Epidermal melanocyte (primary cell): Measurements from ENCODE around the gene LHFPL6.

Experiments used
- DNase-seq: peaks from one replicate; pipeline ENCODE4 v3.0.0; 2011; ENCODE audit warnings: low spot score; ENCODE audit not compliant: insufficient read length

Gene LHFPL6

GRCh38 chr13:39312596-39312995 is 290.4 kb downstream of the LHFPL6 start:
- DNase-seq = no peak

- no peak for DNase-seq
These were observed 291.4 kb downstream of the LHFPL6 start for GRCh38 chr13:39311619-39312018.

GRCh38 chr13:39310961-39311360 is 292.0 kb downstream of the LHFPL6 start:
- no peak for DNase-seq

DNA sequence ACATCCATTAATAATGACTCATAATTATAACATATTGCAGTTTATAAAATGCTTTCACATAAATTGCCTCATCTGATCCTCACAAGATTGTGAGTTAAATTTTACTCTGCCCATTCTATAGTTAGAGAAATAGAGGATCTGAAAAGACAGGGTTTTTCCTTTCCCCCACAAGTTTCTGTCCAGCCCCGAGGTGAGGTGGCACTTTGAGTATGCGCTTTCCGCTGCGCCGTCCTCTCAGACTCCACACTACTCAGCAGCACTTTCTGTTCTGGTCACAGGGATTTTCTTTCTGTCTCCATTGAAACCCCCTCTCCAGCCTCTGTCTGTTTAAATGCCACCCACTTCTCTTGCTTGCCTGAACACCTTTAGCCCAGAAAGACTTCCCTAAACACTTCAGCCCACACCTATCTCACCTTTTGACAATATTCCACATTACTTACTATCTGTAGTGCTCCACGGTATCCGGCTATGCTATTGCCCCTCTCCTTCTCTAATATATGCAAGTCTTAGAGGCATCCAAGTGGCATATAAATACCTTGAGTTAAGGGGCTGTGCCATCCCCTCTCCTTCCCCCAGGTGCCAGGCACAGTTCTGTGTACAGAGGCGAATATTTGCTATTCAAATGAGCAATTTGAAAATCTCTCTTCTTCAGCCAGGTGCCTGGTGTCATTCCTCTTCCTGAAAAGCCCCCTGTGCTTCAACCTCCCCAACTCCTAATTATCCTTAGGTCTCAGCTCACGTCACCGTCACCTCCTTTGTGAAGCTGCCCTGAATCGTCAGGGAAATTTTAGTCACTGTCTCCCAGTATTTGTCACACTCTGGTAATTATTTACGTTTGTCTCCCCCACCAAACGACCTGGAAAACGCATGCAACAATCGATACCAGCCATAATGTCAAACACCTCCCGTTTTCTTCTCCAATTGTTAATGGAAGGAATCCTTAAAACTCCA is 296.1 kb downstream of the LHFPL6 start:
- no peak for DNase-seq

DNA sequence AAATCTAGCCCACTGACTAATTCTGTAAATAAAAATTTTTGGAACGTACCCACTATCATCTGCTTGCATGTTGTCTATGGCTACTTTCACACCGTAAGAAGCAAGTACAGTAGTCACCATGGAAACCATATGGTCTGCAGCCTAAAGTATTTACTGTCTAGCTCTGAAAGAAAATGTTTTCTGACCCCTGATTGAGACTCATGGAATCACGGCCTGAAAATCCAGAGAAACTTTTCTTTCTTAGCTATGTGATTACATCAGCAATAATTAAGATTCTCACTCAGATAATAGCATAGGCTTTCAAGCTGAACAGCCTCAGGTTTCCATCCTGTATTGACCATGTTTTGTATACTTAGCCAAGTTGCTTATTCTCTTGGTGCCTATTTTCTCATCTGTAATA is 300.2 kb downstream of the LHFPL6 start:
- no peak for DNase-seq

GRCh38 chr13:39298951-39299350 is 304.0 kb downstream of the LHFPL6 start:
- DNase-seq = no peak

- DNase-seq = no peak
These were observed 305.3 kb downstream of the LHFPL6 start for GRCh38 chr13:39297664-39298171.

DNA sequence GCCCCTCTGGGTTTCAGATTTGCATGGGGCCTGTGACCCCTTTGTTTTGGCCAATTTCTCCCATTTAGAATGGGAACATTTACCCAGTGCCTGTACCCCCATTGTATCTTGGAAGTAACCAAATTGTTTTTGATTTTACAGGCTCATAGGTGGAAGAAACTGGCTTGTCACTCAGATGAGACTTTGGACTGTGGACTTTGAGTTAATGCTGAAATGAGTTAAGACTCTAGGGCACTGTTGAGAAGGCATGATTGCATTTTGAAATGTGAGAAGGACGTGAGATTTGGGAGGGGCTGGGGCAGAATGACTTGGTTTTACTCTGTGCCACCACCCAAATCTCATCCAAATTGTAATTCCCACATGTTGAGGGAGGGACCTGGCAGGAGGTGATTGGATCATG is 306.0 kb downstream of the LHFPL6 start:
- no peak for DNase-seq

DNA sequence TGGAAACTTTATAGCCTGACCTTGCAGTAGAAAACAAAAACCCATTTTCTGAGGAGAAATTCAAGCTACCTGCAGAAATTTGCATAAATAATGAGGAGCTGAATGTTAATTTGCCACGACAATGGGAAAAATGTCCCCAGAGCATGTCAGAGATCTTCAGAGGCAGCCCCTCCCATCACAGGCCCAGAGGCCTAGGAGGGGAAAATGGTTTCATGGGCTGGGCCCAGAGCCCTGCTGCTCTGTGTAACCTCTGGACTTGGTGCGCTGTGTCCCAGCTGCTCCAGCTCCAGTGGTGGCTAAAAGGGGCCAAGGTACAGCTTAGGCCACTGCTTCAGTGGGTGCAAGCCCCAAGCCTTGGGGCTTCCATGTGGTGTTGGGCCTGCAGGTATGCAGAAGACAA is 306.8 kb downstream of the LHFPL6 start:
- no peak for DNase-seq
